ENCODE data around the gene PLEKHO1. TPM values are rescaled to one million over a fixed set of nuclear protein-coding genes. Genes with fewer than 3 reads are reported as not detected.

PLEKHO1 gene
- total RNA-seq (74.8 TPM), polyA plus RNA-seq (119 TPM)
- long read RNA-seq, donor 1, partial matches to known transcripts, result 0 of 5 reads
- long read RNA-seq, donor 1, other reads (novel, unspliced or antisense), result 0 of 5 reads
- long read RNA-seq, donor 2, transcript PLEKHO1-205 (5 exons, 1,025 nt), result minor isoform, 13 of 143 reads
- long read RNA-seq, donor 2, transcript PLEKHO1-201 (6 exons, 2,050 nt), result major isoform, 46 of 143 reads
- long read RNA-seq, donor 2, partial matches to known transcripts, result 72 of 143 reads
- long read RNA-seq, donor 2, other reads (novel, unspliced or antisense), result 6 of 143 reads
- long read RNA-seq, donor 3, transcript PLEKHO1-205 (5 exons, 1,025 nt), result minor isoform, 8 of 39 reads
- long read RNA-seq, donor 3, transcript PLEKHO1-201 (6 exons, 2,050 nt), result major isoform, 28 of 39 reads
- long read RNA-seq, donor 3, partial matches to known transcripts, result 0 of 39 reads
- long read RNA-seq, donor 3, other reads (novel, unspliced or antisense), result 0 of 39 reads
- long read RNA-seq, donor 4, transcript PLEKHO1-201 (6 exons, 2,050 nt), result major isoform, 16 of 56 reads
- long read RNA-seq, donor 4, partial matches to known transcripts, result 36 of 56 reads
- long read RNA-seq, donor 4, other reads (novel, unspliced or antisense), result 0 of 56 reads
- long read RNA-seq, donor 5, transcript PLEKHO1-205 (5 exons, 1,025 nt), result minor isoform, 7 of 70 reads
- long read RNA-seq, donor 5, transcript PLEKHO1-201 (6 exons, 2,050 nt), result major isoform, 46 of 70 reads
- long read RNA-seq, donor 5, partial matches to known transcripts, result 15 of 70 reads
- long read RNA-seq, donor 5, other reads (novel, unspliced or antisense), result 0 of 70 reads
- long read RNA-seq, donor 6, transcript PLEKHO1-201 (6 exons, 2,050 nt), result major isoform, 17 of 24 reads
- long read RNA-seq, donor 6, transcript PLEKHO1-205 (5 exons, 1,025 nt), result minor isoform, 6 of 24 reads
- long read RNA-seq, donor 6, partial matches to known transcripts, result 0 of 24 reads
- long read RNA-seq, donor 6, other reads (novel, unspliced or antisense), result 0 of 24 reads
- long read RNA-seq, donor 7, transcript PLEKHO1-205 (5 exons, 1,025 nt), result minor isoform, 6 of 21 reads
- long read RNA-seq, donor 7, transcript PLEKHO1-201 (6 exons, 2,050 nt), result major isoform, 13 of 21 reads
- long read RNA-seq, donor 7, partial matches to known transcripts, result 0 of 21 reads
- long read RNA-seq, donor 7, other reads (novel, unspliced or antisense), result 0 of 21 reads
- long read RNA-seq, donor 8, transcript PLEKHO1-205 (5 exons, 1,025 nt), result minor isoform, 5 of 22 reads
- long read RNA-seq, donor 8, transcript PLEKHO1-201 (6 exons, 2,050 nt), result major isoform, 16 of 22 reads
- long read RNA-seq, donor 8, partial matches to known transcripts, result 0 of 22 reads
- long read RNA-seq, donor 8, other reads (novel, unspliced or antisense), result 0 of 22 reads
- long read RNA-seq, donor 9, transcript PLEKHO1-201 (6 exons, 2,050 nt), result major isoform, 13 of 39 reads
- long read RNA-seq, donor 9, partial matches to known transcripts, result 23 of 39 reads
- long read RNA-seq, donor 9, other reads (novel, unspliced or antisense), result 0 of 39 reads
- long read RNA-seq, donor 10, transcript PLEKHO1-205 (5 exons, 1,025 nt), result minor isoform, 5 of 23 reads
- long read RNA-seq, donor 10, transcript PLEKHO1-201 (6 exons, 2,050 nt), result major isoform, 17 of 23 reads
- long read RNA-seq, donor 10, partial matches to known transcripts, result 0 of 23 reads
- long read RNA-seq, donor 10, other reads (novel, unspliced or antisense), result 0 of 23 reads

GRCh38 chr1:150149271-150150132 lies at the start of gene PLEKHO1:
TSS of gene PLEKHO1 (plus strand) at chr1:150149916. CDS start at chr1:150150258, 342 bp downstream.
- DNase-seq (ENCODE audit: low read depth in 6 of 9, low spot score in 9 of 9), result peak in 5 of 9 donors; percentile 38 to 81 (median 58)
- Histone ChIP-seq H3K4me3 (ENCODE audit: low read length in 2 of 2) (peak within 1 kb of the TSS; percentile 87 to 94), H3K4me1 (ENCODE audit: control insufficient read depth in 2 of 2, insufficient read depth in 2 of 2, low read length in 2 of 2) (peaks cover 14 to 44% of the 10 kb centered on the region in 2 donors), H3K9me3 (ENCODE audit: control insufficient read depth in 2 of 2, insufficient read depth in 1 of 2, low read length in 1 of 2) (no peaks in the 10 kb centered on the region), H3K36me3 (ENCODE audit: control insufficient read depth in 2 of 2, insufficient read depth in 2 of 2, low read length in 1 of 2) (peaks cover 8 to 20% of the 10 kb centered on the region in 2 donors), H3K27ac (ENCODE audit: low read depth in 1 of 2, low read length in 1 of 2) (peak within 1 kb of the TSS; percentile 88 to 91), H3K27me3 (ENCODE audit: control insufficient read depth in 2 of 2, insufficient read depth in 1 of 2, low read length in 1 of 2) (peaks cover 0 to 23% of the 10 kb centered on the region in 2 donors)
- WGBS, result under 1% methylated on average over 89 of the region's 89 CpGs

- Histone ChIP-seq H3K36me3 (ENCODE audit: control insufficient read depth in 2 of 2, insufficient read depth in 2 of 2, low read length in 1 of 2) (peaks cover 0 to 10% of the 10 kb centered on the region in 2 donors), H3K4me3 (ENCODE audit: low read length in 2 of 2) (no peak overlapping the region), H3K9me3 (ENCODE audit: control insufficient read depth in 2 of 2, insufficient read depth in 1 of 2, low read length in 1 of 2) (no peaks in the 10 kb centered on the region), H3K27ac (ENCODE audit: low read depth in 1 of 2, low read length in 1 of 2) (no peak overlapping the region), H3K27me3 (ENCODE audit: control insufficient read depth in 2 of 2, insufficient read depth in 1 of 2, low read length in 1 of 2) (no peaks in the 10 kb centered on the region), H3K4me1 (ENCODE audit: control insufficient read depth in 2 of 2, insufficient read depth in 2 of 2, low read length in 2 of 2) (peaks cover 2 to 5% of the 10 kb centered on the region in 2 donors)
- WGBS, result 97% methylated on average over 1 of the region's 1 CpG
- no peak for DNase-seq (ENCODE audit: low read depth in 6 of 9, low spot score in 9 of 9)
These were observed 46.7 kb upstream of the PLEKHO1 start for GRCh38 chr1:150102986-150103385.

GRCh38 chr1:150106341-150106740 lies 43.4 kb upstream of the PLEKHO1 start:
- peaks cover 0 to 2% of the 10 kb centered on the region in 2 donors for H3K36me3 ChIP-seq (ENCODE audit: control insufficient read depth in 2 of 2, insufficient read depth in 2 of 2, low read length in 1 of 2)
- peak in 5 of 9 donors; percentile 3 to 61 (median 6) for DNase-seq (ENCODE audit: low read depth in 6 of 9, low spot score in 9 of 9)
- WGBS, result 32% methylated on average over 7 of the region's 7 CpGs
- peaks cover 2 to 14% of the 10 kb centered on the region in 2 donors for H3K4me1 ChIP-seq (ENCODE audit: control insufficient read depth in 2 of 2, insufficient read depth in 2 of 2, low read length in 2 of 2)
- H3K4me3 ChIP-seq (ENCODE audit: low read length in 2 of 2), result no peak overlapping the region
- H3K27me3 ChIP-seq (ENCODE audit: control insufficient read depth in 2 of 2, insufficient read depth in 1 of 2, low read length in 1 of 2), result no peaks in the 10 kb centered on the region
- no peak overlapping the region for H3K27ac ChIP-seq (ENCODE audit: low read depth in 1 of 2, low read length in 1 of 2)
- H3K9me3 ChIP-seq (ENCODE audit: control insufficient read depth in 2 of 2, insufficient read depth in 1 of 2, low read length in 1 of 2), result no peaks in the 10 kb centered on the region

GRCh38 chr1:150109586-150109985 lies 40.1 kb upstream of the PLEKHO1 start:
- peak overlapping the region in 1 of 2 donors; percentile 13 for H3K27ac ChIP-seq (ENCODE audit: low read depth in 1 of 2, low read length in 1 of 2)
- H3K9me3 ChIP-seq (ENCODE audit: control insufficient read depth in 2 of 2, insufficient read depth in 1 of 2, low read length in 1 of 2), result peaks cover 0 to 6% of the 10 kb centered on the region in 2 donors
- no peaks in the 10 kb centered on the region for H3K27me3 ChIP-seq (ENCODE audit: control insufficient read depth in 2 of 2, insufficient read depth in 1 of 2, low read length in 1 of 2)
- H3K4me3 ChIP-seq (ENCODE audit: low read length in 2 of 2), result no peak overlapping the region
- DNase-seq (ENCODE audit: low read depth in 6 of 9, low spot score in 9 of 9), result peak in 3 of 9 donors; percentile 8 to 48 (median 19)
- peaks cover 0 to 7% of the 10 kb centered on the region in 2 donors for H3K36me3 ChIP-seq (ENCODE audit: control insufficient read depth in 2 of 2, insufficient read depth in 2 of 2, low read length in 1 of 2)
- WGBS, result 34% methylated on average over 3 of the region's 3 CpGs
- peaks cover 2 to 14% of the 10 kb centered on the region in 2 donors for H3K4me1 ChIP-seq (ENCODE audit: control insufficient read depth in 2 of 2, insufficient read depth in 2 of 2, low read length in 2 of 2)

- no peaks in the 10 kb centered on the region for H3K27me3 ChIP-seq (ENCODE audit: control insufficient read depth in 2 of 2, insufficient read depth in 1 of 2, low read length in 1 of 2)
- peak overlapping the region in 1 of 2 donors; percentile 13 for H3K27ac ChIP-seq (ENCODE audit: low read depth in 1 of 2, low read length in 1 of 2)
- H3K36me3 ChIP-seq (ENCODE audit: control insufficient read depth in 2 of 2, insufficient read depth in 2 of 2, low read length in 1 of 2), result peaks cover 0 to 7% of the 10 kb centered on the region in 2 donors
- H3K4me1 ChIP-seq (ENCODE audit: control insufficient read depth in 2 of 2, insufficient read depth in 2 of 2, low read length in 2 of 2), result peaks cover 2 to 14% of the 10 kb centered on the region in 2 donors
- peak in 1 of 9 donors; percentile 9 for DNase-seq (ENCODE audit: low read depth in 6 of 9, low spot score in 9 of 9)
- H3K9me3 ChIP-seq (ENCODE audit: control insufficient read depth in 2 of 2, insufficient read depth in 1 of 2, low read length in 1 of 2), result peaks cover 0 to 8% of the 10 kb centered on the region in 2 donors
- WGBS, result 39% methylated on average over 2 of the region's 2 CpGs
- no peak overlapping the region for H3K4me3 ChIP-seq (ENCODE audit: low read length in 2 of 2)
These were observed 39.6 kb upstream of the PLEKHO1 start for GRCh38 chr1:150110116-150110515.

- peaks cover 0 to 8% of the 10 kb centered on the region in 2 donors for H3K9me3 ChIP-seq (ENCODE audit: control insufficient read depth in 2 of 2, insufficient read depth in 1 of 2, low read length in 1 of 2)
- no peaks in the 10 kb centered on the region for H3K27me3 ChIP-seq (ENCODE audit: control insufficient read depth in 2 of 2, insufficient read depth in 1 of 2, low read length in 1 of 2)
- peaks cover 0 to 7% of the 10 kb centered on the region in 2 donors for H3K36me3 ChIP-seq (ENCODE audit: control insufficient read depth in 2 of 2, insufficient read depth in 2 of 2, low read length in 1 of 2)
- DNase-seq (ENCODE audit: low read depth in 6 of 9, low spot score in 9 of 9), result no peak
- peaks cover 0 to 10% of the 10 kb centered on the region in 2 donors for H3K4me1 ChIP-seq (ENCODE audit: control insufficient read depth in 2 of 2, insufficient read depth in 2 of 2, low read length in 2 of 2)
- no peak overlapping the region for H3K27ac ChIP-seq (ENCODE audit: low read depth in 1 of 2, low read length in 1 of 2)
- H3K4me3 ChIP-seq (ENCODE audit: low read length in 2 of 2), result no peak overlapping the region
- 92% methylated on average over 5 of the region's 5 CpGs for WGBS
These were observed 38.0 kb upstream of the PLEKHO1 start for GRCh38 chr1:150111670-150112069.

GRCh38 chr1:150115121-150115520 lies 34.6 kb upstream of the PLEKHO1 start:
- Histone ChIP-seq H3K9me3 (ENCODE audit: control insufficient read depth in 2 of 2, insufficient read depth in 1 of 2, low read length in 1 of 2) (peaks cover 0 to 8% of the 10 kb centered on the region in 2 donors), H3K27ac (ENCODE audit: low read depth in 1 of 2, low read length in 1 of 2) (no peak overlapping the region), H3K27me3 (ENCODE audit: control insufficient read depth in 2 of 2, insufficient read depth in 1 of 2, low read length in 1 of 2) (no peaks in the 10 kb centered on the region), H3K4me3 (ENCODE audit: low read length in 2 of 2) (no peak overlapping the region), H3K36me3 (ENCODE audit: control insufficient read depth in 2 of 2, insufficient read depth in 2 of 2, low read length in 1 of 2) (peaks cover 0 to 7% of the 10 kb centered on the region in 2 donors), H3K4me1 (ENCODE audit: control insufficient read depth in 2 of 2, insufficient read depth in 2 of 2, low read length in 2 of 2) (peaks cover 0 to 2% of the 10 kb centered on the region in 2 donors)
- no peak for DNase-seq (ENCODE audit: low read depth in 6 of 9, low spot score in 9 of 9)
- WGBS, result 97% methylated on average over 1 of the region's 1 CpG

Data from thymus (tissue), 14 donors.